RWPE2 (cell line): Measurements from ENCODE around the gene IGFBP7.
A peak's percentile ranks its signal among the peaks of the same experiment; 100 is the strongest.

Source experiments
- ATAC-seq: fragments of 200-7000 bp; cut with Tn5 transposase; 3 replicates; pipeline ENCODE4 v1.9.1; 2021; ENCODE audit warnings: low read depth
- DNase-seq: peaks from one replicate; pipeline ENCODE4 v3.0.0-alpha.2; 2020; ENCODE audit warnings: low spot score
- H3K27ac ChIP-seq: fragments of 450-650 bp; 2 replicates; pipeline ENCODE4 v1.5.1; 2017; ENCODE audit warnings: mild to moderate bottlenecking; ENCODE audit not compliant: poor library complexity, severe bottlenecking
- H3K27me3 ChIP-seq: fragments of 250-450 bp; sonication (Bioruptor Pico); 2 replicates; pipeline ENCODE4 v1.5.1; 2021; ENCODE audit warnings: mild to moderate bottlenecking, moderate library complexity; ENCODE audit not compliant: insufficient read depth, poor library complexity, severe bottlenecking
- H3K36me3 ChIP-seq: fragments of 250-450 bp; sonication (Bioruptor Pico); 2 replicates; pipeline ENCODE4 v1.5.1; 2020; ENCODE audit warnings: low read depth, mild to moderate bottlenecking, moderate library complexity
- H3K4me1 ChIP-seq: fragments of 250-450 bp; sonication (Bioruptor Pico); 2 replicates; pipeline ENCODE4 v1.5.1; 2021; ENCODE audit warnings: mild to moderate bottlenecking, moderate library complexity; ENCODE audit not compliant: insufficient read depth, poor library complexity, severe bottlenecking
- H3K4me3 ChIP-seq: fragments of 250-450 bp; sonication (Bioruptor Pico); 2 replicates; pipeline ENCODE4 v1.5.1; 2021; ENCODE audit warnings: mild to moderate bottlenecking, moderate library complexity; ENCODE audit not compliant: severe bottlenecking
- H3K9me3 ChIP-seq: fragments of 250-450 bp; sonication (Bioruptor Pico); 2 replicates; pipeline ENCODE4 v1.5.1; 2021; ENCODE audit warnings: mild to moderate bottlenecking, moderate library complexity; ENCODE audit not compliant: severe bottlenecking
- TF ChIP-seq, protein P1 (sequence below): fragments of 450-650 bp; IDR thresholded peaks from one replicate; pipeline ENCODE4 v1.5.1; 2017; ENCODE audit warnings: mild to moderate bottlenecking, moderate library complexity; ENCODE audit not compliant: poor library complexity, severe bottlenecking

Gene IGFBP7

DNA sequence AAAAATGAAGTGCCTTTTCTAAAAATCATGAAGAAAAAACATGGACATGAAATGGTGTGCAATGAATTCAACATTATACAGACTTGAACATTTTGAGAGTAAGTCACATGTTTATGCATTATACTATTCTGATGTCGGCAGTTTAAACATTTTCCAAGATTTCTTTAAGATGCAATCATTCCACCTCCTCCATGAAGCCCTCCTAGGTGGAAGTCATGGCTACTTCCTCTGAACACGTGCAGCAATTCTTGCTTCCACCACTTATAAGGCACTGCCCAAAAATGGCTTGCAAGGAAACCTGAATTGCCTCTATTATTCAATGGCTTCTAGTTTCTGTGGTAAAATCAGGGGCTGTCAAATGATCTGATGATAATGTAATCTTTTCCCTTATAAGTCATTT lies 25.8 kb downstream of the IGFBP7 start:
- peak overlapping the region; percentile 99 for H3K27ac ChIP-seq
- peaks cover 50% of the 10 kb centered on the region for H3K36me3 ChIP-seq
- TF ChIP-seq, protein P1, sequence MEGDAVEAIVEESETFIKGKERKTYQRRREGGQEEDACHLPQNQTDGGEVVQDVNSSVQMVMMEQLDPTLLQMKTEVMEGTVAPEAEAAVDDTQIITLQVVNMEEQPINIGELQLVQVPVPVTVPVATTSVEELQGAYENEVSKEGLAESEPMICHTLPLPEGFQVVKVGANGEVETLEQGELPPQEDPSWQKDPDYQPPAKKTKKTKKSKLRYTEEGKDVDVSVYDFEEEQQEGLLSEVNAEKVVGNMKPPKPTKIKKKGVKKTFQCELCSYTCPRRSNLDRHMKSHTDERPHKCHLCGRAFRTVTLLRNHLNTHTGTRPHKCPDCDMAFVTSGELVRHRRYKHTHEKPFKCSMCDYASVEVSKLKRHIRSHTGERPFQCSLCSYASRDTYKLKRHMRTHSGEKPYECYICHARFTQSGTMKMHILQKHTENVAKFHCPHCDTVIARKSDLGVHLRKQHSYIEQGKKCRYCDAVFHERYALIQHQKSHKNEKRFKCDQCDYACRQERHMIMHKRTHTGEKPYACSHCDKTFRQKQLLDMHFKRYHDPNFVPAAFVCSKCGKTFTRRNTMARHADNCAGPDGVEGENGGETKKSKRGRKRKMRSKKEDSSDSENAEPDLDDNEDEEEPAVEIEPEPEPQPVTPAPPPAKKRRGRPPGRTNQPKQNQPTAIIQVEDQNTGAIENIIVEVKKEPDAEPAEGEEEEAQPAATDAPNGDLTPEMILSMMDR, result no peak
- H3K9me3 ChIP-seq, result no peaks in the 10 kb centered on the region
- H3K27me3 ChIP-seq, result no peaks in the 10 kb centered on the region
- ATAC-seq, result no peak
- H3K4me3 ChIP-seq, result no peak overlapping the region
- no peak for DNase-seq
- H3K4me1 ChIP-seq, result peaks cover 48% of the 10 kb centered on the region

DNA sequence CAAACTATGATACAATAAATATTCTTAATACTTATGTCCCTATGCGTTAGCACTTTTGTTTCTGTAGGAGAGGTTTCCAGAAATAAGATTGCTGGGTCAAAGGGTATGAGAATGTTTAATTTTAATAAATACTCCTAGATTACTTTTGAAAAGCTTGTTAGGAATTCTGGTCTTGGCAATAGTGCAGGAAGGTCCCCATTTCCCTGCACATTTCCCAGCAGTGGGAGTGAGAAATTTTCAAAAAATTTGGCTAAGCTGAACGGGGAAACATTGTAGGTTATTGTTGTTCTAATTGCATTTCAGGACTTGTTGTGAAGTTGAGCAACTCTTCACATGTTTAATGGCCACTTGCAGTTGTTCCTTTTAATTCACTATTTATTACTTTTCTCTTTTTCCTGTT lies 27.1 kb downstream of the IGFBP7 start:
- Histone ChIP-seq H3K4me1 (peaks cover 60% of the 10 kb centered on the region), H3K27ac (peak overlapping the region; percentile 99)

DNA sequence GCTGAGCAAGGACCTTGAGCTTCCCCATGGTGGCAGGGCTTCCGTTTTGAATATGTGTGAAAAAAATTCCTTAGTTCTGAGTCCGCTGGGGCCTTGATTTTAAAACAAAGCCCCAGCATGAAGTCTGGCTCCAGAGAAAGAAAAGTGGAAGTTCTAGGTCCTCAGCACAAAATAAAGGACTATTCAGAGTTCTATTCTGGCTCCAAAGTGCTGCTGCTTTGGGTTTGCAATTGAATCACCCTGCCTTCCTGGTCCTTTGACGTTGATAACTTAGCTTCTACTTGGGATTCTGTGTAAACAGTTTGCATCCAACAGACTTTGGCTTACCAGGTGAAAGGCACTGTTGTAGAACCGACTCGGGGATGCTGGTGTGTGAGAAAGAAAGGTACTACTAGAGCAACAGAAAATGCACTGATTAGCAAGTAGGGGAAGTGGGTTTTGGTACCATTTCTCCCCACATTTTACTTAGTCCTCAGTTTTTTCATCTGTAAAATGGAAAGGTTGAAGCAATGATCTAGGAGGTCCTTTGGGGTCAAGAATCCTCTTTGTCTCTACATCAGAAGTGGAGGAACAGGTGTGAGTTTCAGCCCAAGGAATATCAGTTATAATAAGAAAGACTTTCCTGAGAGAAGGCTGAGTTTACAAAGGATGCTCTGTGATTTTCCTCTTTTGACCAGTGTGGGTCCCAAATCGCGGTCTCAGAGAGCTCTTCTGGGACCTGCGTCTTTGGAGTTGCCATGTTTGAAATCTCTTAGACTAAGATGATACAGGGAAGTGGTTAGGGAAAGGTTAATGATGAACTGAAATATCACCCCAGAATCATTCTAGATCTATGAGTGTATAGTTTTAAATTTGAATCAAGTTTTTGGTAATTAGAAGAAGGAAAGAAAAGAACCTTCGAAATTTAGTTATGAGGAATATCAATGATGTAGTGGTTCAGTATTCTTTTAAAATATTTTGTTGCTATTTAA lies 28.2 kb downstream of the IGFBP7 start:
- H3K9me3 ChIP-seq, result no peaks in the 10 kb centered on the region
- DNase-seq (no peak), ATAC-seq (no peak)
- H3K4me1 ChIP-seq, result peaks cover 72% of the 10 kb centered on the region
- TF ChIP-seq, protein P1, result no peak
- no peak overlapping the region for H3K4me3 ChIP-seq
- H3K27ac ChIP-seq, result peak overlapping the region; percentile 99
- no peaks in the 10 kb centered on the region for H3K27me3 ChIP-seq
- peaks cover 34% of the 10 kb centered on the region for H3K36me3 ChIP-seq

More for the DNA sequence above, 27.1 kb downstream of the IGFBP7 start:
- H3K4me3 ChIP-seq, result no peak overlapping the region
- no peak for DNase-seq
- no peaks in the 10 kb centered on the region for H3K27me3 ChIP-seq
- H3K9me3 ChIP-seq, result no peaks in the 10 kb centered on the region
- TF ChIP-seq, protein P1, result no peak
- no peak for ATAC-seq
- H3K36me3 ChIP-seq, result peaks cover 37% of the 10 kb centered on the region

DNA sequence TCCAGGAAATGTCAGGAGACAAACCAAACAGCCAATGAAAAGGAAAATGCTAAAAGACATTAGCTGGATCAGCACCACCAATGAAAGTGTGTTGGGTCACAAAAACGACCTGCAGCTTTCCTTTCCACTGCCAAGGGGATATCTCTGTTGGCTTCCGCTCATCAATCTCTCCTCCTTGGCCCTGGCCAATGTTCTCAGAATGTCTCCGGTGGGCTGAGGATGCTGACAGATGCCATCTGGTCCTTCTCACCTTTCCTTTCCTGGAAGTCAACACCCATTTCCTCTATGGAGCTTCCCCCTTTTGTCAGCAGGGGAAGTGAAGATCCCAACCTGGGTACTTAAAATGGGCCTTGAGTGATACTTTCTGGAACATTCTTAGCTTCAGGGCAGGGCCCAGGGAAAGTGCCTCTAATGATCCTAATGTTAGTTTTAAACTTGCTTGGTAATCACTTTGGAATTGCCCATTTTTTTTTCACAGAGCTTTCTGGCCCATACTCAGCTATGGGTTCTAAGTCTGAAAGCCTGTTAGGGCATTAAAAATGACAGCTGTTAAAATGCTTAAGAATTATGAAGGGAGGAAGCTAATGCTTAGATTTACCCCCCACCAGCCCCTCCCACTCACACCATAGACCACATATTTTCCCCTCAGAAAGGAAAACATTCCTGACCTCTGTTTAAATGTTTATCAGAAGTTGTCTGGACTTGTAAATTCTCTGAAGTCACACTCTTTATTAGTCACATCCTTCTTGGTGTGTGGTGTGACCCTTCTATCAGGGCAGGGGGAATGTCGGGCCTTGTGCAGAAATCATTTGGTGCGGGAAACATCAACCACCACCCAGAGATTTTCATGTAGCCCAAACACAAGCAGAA lies 29.2 kb downstream of the IGFBP7 start:
- DNase-seq, result peak; percentile 66
- Histone ChIP-seq H3K4me1 (peaks cover 81% of the 10 kb centered on the region), H3K9me3 (no peaks in the 10 kb centered on the region), H3K4me3 (no peak overlapping the region), H3K27me3 (no peaks in the 10 kb centered on the region), H3K27ac (peak overlapping the region; percentile 99), H3K36me3 (peaks cover 41% of the 10 kb centered on the region)
- TF ChIP-seq, protein P1, result no peak
- ATAC-seq, result peak; percentile 73
